Fibroblast of lung (primary cell): ENCODE measurements around the gene TOP1. TPM values are rescaled to one million over a fixed set of nuclear protein-coding genes. Genes with fewer than 3 reads are reported as not detected.

Experiments used
- DNase-seq, 2 donors: peaks; one replicate each; pipeline versions ENCODE4 v3.0.0 to v3.0.0-alpha.2; 2010; ENCODE audit warnings: low read depth in 2 of 2
- H2AFZ ChIP-seq: 2 replicates; pipeline ENCODE4 v1.5.1; 2012; ENCODE audit warnings: low read length, control low read depth, inconsistent platforms
- H3K27ac ChIP-seq: 2 replicates; pipeline ENCODE4 v1.5.1; 2011; ENCODE audit warnings: low read length, control low read depth; ENCODE audit not compliant: insufficient read depth
- H3K27me3 ChIP-seq: 2 replicates; pipeline ENCODE4 v1.5.1; 2011; ENCODE audit warnings: mild to moderate bottlenecking, low read length; ENCODE audit not compliant: control insufficient read depth, insufficient read depth
- H3K36me3 ChIP-seq: 2 replicates; pipeline ENCODE4 v1.5.1; 2011; ENCODE audit warnings: low read length; ENCODE audit not compliant: control insufficient read depth, insufficient read depth
- H3K4me1 ChIP-seq: 2 replicates; pipeline ENCODE4 v1.5.1; 2011; ENCODE audit warnings: low read length; ENCODE audit not compliant: control insufficient read depth, insufficient read depth; ENCODE audit errors: extremely low read depth
- H3K4me2 ChIP-seq: 2 replicates; pipeline ENCODE4 v1.5.1; 2011; ENCODE audit warnings: low read length, control low read depth; ENCODE audit not compliant: insufficient read depth; ENCODE audit errors: extremely low read depth
- H3K4me3 ChIP-seq, 4 experiments: fragments of 200-600 bp in 1 of 4; sonication (generic) in 1 of 4; replicated peaks in 1 of 4; 2 replicates each; pipeline ENCODE4 v1.5.1; 2011 to 2016; ENCODE audit warnings: low read length in 4 of 4, low read depth in 3 of 4, mild to moderate bottlenecking in 3 of 4, control low read depth in 2 of 4, inconsistent platforms in 1 of 4, mixed read lengths in 1 of 4; ENCODE audit not compliant: insufficient read depth in 1 of 4; ENCODE audit errors: control extremely low read depth in 1 of 4
- H3K79me2 ChIP-seq: 2 replicates; pipeline ENCODE4 v1.5.1; 2012; ENCODE audit warnings: mild to moderate bottlenecking, low read length, inconsistent platforms; ENCODE audit not compliant: control insufficient read depth, insufficient read depth
- H3K9ac ChIP-seq: 2 replicates; pipeline ENCODE4 v1.5.1; 2011; ENCODE audit warnings: mild to moderate bottlenecking, low read length, control low read depth; ENCODE audit not compliant: insufficient read depth
- H3K9me3 ChIP-seq: 2 replicates; pipeline ENCODE4 v1.5.1; 2012; ENCODE audit warnings: low read depth, low read length; ENCODE audit not compliant: control insufficient read depth, insufficient read depth
- H4K20me1 ChIP-seq: 2 replicates; pipeline ENCODE4 v1.5.1; 2011; ENCODE audit warnings: low read length; ENCODE audit not compliant: control insufficient read depth, insufficient read depth; ENCODE audit errors: extremely low read depth
- CTCF ChIP-seq, 2 donors: IDR thresholded peaks in 1 of 2; conservative IDR thresholded peaks in 1 of 2; 1 replicate in 1 of 2; 2 replicates in 1 of 2; pipeline ENCODE4 v1.5.1; 2011 to 2012; ENCODE audit warnings: low read length in 2 of 2, control low read depth in 1 of 2, inconsistent platforms in 1 of 2, low read depth in 1 of 2, mild to moderate bottlenecking in 1 of 2
- EZH2 ChIP-seq: IDR thresholded peaks from 2 replicates; pipeline ENCODE4 v1.5.1; 2012; ENCODE audit warnings: low read length, control low read depth, mild to moderate bottlenecking; ENCODE audit errors: missing control alignments
- polyA plus RNA-seq, 2 donors: library from polyadenylated mRNA; depleted of rRNA in 1 of 2; stranded (reverse) in 1 of 2; unstranded in 1 of 2; fragments of >200 nt; gene quantifications; 2 replicates each; pipeline ENCODE4 v1.2.1, GENCODE V29; 2011 to 2012; ENCODE audit warnings: missing spikeins in 1 of 2
- total RNA-seq: library from RNA; depleted of rRNA; stranded (reverse); fragments of >200 nt; gene quantifications from 2 replicates; pipeline ENCODE4 v1.2.1, GENCODE V29; 2014

TOP1 gene
- total and polyA plus RNA-seq, 2 donors (not counting 1 experiment from before 2014, with no cell fraction given), result 18.4 to 35.3 TPM

DNA sequence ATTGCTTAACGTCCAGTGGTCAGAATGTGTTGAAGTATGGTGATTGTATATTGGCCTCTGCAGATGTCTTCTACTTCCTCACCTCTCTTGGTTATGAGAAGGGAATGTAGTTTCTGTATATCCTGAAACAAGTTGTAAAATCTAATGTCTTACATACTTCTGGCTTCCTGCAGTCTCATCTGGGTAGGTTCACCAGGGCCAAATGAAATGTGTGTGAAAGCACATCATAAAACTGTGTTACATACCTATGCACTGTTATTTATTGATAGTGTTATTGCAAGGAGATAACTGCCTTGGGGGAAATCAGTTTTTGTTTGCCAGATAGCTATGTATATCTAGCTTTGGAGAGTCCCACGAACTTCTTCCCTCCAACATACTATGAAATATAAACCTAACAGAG, 73.0 kb downstream of the TOP1 start:
- Histone ChIP-seq H4K20me1 (no peaks in the 10 kb centered on the region), H2AFZ (no peak overlapping the region), H3K36me3 (peaks cover 15% of the 10 kb centered on the region), H3K4me1 (peaks cover 6% of the 10 kb centered on the region), H3K9ac (no peak overlapping the region), H3K4me3 (no peak overlapping the region), H3K4me2 (no peak overlapping the region), H3K9me3 (no peaks in the 10 kb centered on the region), H3K79me2 (no peaks in the 10 kb centered on the region), H3K27me3 (no peaks in the 10 kb centered on the region), H3K27ac (no peak overlapping the region)
- no peak for TF ChIP-seq EZH2
- no peak for TF ChIP-seq CTCF (conservative IDR thresholded peaks at IDR 0.05 in 1 of 2, IDR thresholded peaks at IDR 0.05 in 1 of 2; ENCODE audit: low read depth in 1 of 2, low read length in 2 of 2)
- DNase-seq, result no peak

GRCh38 chr20:41108531-41108930, 79.9 kb downstream of the TOP1 start:
- Histone ChIP-seq H2AFZ (no peak overlapping the region), H3K4me2 (no peak overlapping the region), H3K9ac (no peak overlapping the region), H4K20me1 (no peaks in the 10 kb centered on the region), H3K27ac (no peak overlapping the region), H3K27me3 (no peaks in the 10 kb centered on the region), H3K36me3 (peaks cover 11% of the 10 kb centered on the region), H3K4me1 (no peaks in the 10 kb centered on the region), H3K79me2 (no peaks in the 10 kb centered on the region), H3K9me3 (no peaks in the 10 kb centered on the region), H3K4me3 (no peak overlapping the region)
- no peak for TF ChIP-seq EZH2
- DNase-seq, result no peak

- Histone ChIP-seq H3K79me2 (no peaks in the 10 kb centered on the region), H3K4me2 (no peak overlapping the region), H3K4me3 (no peak overlapping the region), H3K36me3 (peaks cover 18% of the 10 kb centered on the region), H3K27me3 (no peaks in the 10 kb centered on the region), H4K20me1 (no peaks in the 10 kb centered on the region), H2AFZ (no peak overlapping the region), H3K4me1 (no peaks in the 10 kb centered on the region), H3K9me3 (no peaks in the 10 kb centered on the region), H3K9ac (no peak overlapping the region), H3K27ac (no peak overlapping the region)
- DNase-seq, result no peak
- no peak for TF ChIP-seq CTCF (conservative IDR thresholded peaks at IDR 0.05 in 1 of 2, IDR thresholded peaks at IDR 0.05 in 1 of 2; ENCODE audit: low read depth in 1 of 2, low read length in 2 of 2)
- no peak for TF ChIP-seq EZH2
Observed at GRCh38 chr20:41110012-41110411, 81.4 kb downstream of the TOP1 start.
